Mesothelial cell of epicardium (in vitro differentiated cells): ENCODE results near the gene COL5A1. TPM values are rescaled to one million over a fixed set of nuclear protein-coding genes. Genes with fewer than 3 reads are reported as not detected.

Experiments
- DNase-seq, 2 experiments: peaks; one replicate each; pipeline ENCODE4 v3.0.0; 2021; ENCODE audit warnings: low spot score in 2 of 2; ENCODE audit not compliant: unreplicated experiment in 2 of 2
- H3K27ac Mint-ChIP-seq: 2 replicates; pipeline ENCODE4 v1.8.0; 2021; ENCODE audit warnings: mixed read lengths
- H3K27me3 Mint-ChIP-seq: 2 replicates; pipeline ENCODE4 v1.8.0; 2021; ENCODE audit warnings: low read depth, mixed read lengths
- H3K36me3 Mint-ChIP-seq: 2 replicates; pipeline ENCODE4 v1.8.0; 2021; ENCODE audit warnings: mixed read lengths
- H3K4me1 Mint-ChIP-seq: 2 replicates; pipeline ENCODE4 v1.8.0; 2021; ENCODE audit warnings: mixed read lengths
- H3K4me3 Mint-ChIP-seq: 2 replicates; pipeline ENCODE4 v1.8.0; 2021; ENCODE audit warnings: mild to moderate bottlenecking, moderate library complexity, mixed read lengths
- H3K9me3 Mint-ChIP-seq: 2 replicates; pipeline ENCODE4 v1.8.0; 2021; ENCODE audit warnings: mixed read lengths
- total RNA-seq: library from RNA; stranded (reverse); gene quantifications from 3 replicates; pipeline ENCODE4 v1.2.1, GENCODE V29; 2021
- TF ChIP-seq, protein P1 (sequence below): fragments of 200-600 bp; sonication (generic); IDR thresholded peaks from one replicate; pipeline ENCODE4 v1.5.0; 2021; ENCODE audit warnings: antibody characterized with exemption; ENCODE audit not compliant: unreplicated experiment

The COL5A1 gene
- total RNA-seq, 1 donor from 2014 or later, result 605 TPM

DNA sequence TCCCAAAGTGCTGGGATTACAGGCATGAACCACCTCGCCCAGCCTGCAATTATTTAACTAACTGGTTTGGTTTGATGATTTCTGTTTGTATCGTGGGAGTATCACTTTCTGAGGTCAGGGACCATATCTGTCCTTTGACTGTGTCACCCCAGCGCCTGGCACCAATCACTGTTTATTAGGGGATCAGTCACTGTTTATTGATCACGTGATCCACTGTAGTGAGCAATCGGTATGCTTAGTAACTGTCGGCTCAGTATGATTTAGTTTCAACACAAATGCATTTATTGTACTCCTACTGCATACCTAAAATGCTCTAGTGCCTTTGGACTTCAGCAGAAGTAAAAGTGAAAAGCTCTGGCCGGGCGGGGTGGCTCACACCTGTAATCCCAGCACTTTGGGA, 54.8 kb downstream of the COL5A1 start:
- Mint-ChIP-seq H3K27ac (no peak overlapping the region), H3K4me3 (no peak overlapping the region), H3K4me1 (peaks cover 10% of the 10 kb centered on the region), H3K27me3 (no peaks in the 10 kb centered on the region), H3K9me3 (no peaks in the 10 kb centered on the region), H3K36me3 (peaks cover 18% of the 10 kb centered on the region)
- TF ChIP-seq, protein P1, sequence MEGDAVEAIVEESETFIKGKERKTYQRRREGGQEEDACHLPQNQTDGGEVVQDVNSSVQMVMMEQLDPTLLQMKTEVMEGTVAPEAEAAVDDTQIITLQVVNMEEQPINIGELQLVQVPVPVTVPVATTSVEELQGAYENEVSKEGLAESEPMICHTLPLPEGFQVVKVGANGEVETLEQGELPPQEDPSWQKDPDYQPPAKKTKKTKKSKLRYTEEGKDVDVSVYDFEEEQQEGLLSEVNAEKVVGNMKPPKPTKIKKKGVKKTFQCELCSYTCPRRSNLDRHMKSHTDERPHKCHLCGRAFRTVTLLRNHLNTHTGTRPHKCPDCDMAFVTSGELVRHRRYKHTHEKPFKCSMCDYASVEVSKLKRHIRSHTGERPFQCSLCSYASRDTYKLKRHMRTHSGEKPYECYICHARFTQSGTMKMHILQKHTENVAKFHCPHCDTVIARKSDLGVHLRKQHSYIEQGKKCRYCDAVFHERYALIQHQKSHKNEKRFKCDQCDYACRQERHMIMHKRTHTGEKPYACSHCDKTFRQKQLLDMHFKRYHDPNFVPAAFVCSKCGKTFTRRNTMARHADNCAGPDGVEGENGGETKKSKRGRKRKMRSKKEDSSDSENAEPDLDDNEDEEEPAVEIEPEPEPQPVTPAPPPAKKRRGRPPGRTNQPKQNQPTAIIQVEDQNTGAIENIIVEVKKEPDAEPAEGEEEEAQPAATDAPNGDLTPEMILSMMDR, result no peak
- DNase-seq, result no peak

DNA sequence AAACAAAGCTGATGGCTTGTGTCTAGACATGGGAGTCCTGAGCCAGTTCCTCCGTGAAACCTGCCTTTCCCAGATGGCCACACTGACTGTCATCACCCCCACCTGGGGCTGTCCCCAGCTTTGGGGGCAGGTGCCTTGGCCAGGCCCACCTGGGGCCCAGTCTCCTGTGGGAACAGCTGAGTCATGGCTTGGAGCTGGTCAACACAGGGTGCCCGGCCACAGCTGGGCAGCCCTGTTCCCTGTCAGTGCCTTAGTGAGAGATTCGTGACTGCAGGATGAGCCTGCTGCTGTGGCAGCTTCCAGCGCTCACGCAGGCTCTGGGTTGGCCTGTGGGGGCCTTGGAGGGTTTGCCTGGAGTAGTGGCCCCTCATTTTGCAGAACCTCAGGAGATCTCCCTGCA, 56.5 kb downstream of the COL5A1 start:
- H3K4me3 Mint-ChIP-seq, result no peak overlapping the region
- H3K4me1 Mint-ChIP-seq, result peaks cover 13% of the 10 kb centered on the region
- TF ChIP-seq, protein P1, result no peak
- no peaks in the 10 kb centered on the region for H3K27me3 Mint-ChIP-seq
- no peaks in the 10 kb centered on the region for H3K9me3 Mint-ChIP-seq
- H3K36me3 Mint-ChIP-seq, result peaks cover 17% of the 10 kb centered on the region
- no peak for DNase-seq
- H3K27ac Mint-ChIP-seq, result no peak overlapping the region

DNA sequence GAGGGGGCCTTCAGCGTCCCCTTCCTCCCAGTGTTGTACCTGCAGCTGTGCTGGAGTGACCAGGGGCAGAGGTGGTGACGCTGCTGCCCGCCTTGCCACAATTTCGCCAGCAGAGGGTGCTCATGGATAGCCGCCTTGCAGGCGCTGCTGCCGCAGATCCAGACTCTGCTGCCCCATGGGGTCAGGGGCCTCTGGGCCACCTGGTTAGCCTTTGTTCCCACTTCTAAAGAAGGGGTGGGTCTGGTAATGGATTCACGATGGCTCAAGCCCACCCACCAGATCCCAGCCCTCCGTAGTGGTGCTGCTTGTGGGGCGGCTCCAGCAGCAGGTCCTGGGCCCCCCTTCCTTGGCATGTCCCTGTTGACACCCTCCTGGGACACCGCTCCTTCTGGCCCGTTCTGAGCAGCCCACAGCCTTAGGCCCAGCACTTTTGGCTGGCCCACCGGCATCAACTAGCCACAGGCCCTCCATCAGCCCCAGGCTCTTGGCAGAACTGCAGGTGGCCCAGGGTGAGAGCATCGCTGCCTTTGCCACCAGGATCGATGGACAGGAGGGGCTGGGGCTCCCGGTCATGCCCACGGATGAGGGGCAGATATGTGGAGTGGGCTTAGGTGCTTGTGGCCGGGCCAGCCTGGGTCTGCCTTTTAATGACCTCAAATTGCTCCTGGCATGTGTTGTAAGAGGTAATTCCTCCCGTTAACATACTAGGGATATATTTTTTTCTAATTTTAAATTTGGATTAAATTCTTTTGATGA, 57.2 kb downstream of the COL5A1 start:
- TF ChIP-seq, protein P1, result peak; percentile 73
- peak in 1 of 2 experiments; percentile 76 for DNase-seq
- Mint-ChIP-seq H3K27me3 (no peaks in the 10 kb centered on the region), H3K4me1 (peaks cover 13% of the 10 kb centered on the region), H3K36me3 (peaks cover 15% of the 10 kb centered on the region), H3K9me3 (no peaks in the 10 kb centered on the region), H3K4me3 (no peak overlapping the region), H3K27ac (no peak overlapping the region)

DNA sequence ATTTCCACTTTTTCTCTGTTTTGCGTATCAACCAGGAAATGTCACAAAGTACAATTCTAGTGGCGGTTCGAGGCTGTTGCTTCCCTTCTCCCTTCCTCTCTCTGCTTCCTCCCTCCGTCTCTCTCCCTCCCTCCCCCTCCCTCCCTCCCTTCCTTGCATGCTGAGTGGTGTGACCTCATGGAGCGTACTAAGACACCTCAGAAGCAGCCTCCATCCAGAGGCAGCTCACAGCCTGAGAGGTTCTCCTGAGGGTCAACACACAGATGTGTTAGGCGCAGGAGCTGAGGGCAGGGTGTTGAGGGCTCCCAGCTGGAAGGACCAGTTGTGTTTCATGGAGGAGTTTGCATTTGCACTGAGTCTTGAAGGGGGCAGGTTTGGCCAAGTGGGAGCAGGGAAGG, 57.7 kb downstream of the COL5A1 start:
- DNase-seq, result no peak
- TF ChIP-seq, protein P1, result no peak
- H3K27ac Mint-ChIP-seq, result no peak overlapping the region
- no peak overlapping the region for H3K4me3 Mint-ChIP-seq
- peaks cover 15% of the 10 kb centered on the region for H3K36me3 Mint-ChIP-seq
- H3K4me1 Mint-ChIP-seq, result peaks cover 17% of the 10 kb centered on the region
- H3K9me3 Mint-ChIP-seq, result no peaks in the 10 kb centered on the region
- no peaks in the 10 kb centered on the region for H3K27me3 Mint-ChIP-seq

DNA sequence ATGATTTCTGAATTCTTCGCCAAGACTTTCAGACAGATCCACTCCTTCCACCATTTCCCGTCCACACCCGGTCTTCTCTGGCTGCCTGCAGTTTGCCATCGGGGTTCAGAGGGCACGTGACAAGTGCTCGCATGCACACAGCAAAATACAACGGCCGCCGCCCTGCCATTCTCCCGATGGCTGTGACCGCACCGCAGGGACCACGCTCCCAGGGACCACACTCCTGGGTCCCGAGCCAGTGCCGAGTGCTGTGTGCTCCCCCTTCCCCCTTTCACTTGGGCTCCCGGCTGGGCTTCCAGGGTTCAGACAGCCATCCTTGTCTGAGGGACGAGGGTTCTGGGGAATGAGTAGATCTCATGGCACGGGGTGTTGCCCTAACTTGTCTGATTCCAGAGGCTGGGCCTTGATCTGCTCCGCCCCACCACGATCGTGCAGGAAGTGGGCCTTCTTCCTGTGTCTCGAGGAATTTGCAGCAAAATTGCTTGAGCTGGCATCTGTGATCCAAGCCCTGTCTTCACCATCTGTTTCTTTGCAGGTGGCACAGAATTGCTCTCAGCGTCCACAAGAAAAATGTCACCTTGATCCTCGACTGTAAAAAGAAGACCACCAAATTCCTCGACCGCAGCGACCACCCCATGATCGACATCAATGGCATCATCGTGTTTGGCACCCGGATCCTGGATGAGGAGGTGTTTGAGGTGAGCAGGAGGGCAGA, 59.2 kb downstream of the COL5A1 start:
- no peak overlapping the region for H3K27ac Mint-ChIP-seq
- H3K4me3 Mint-ChIP-seq, result no peak overlapping the region
- peaks cover 15% of the 10 kb centered on the region for H3K36me3 Mint-ChIP-seq
- H3K27me3 Mint-ChIP-seq, result no peaks in the 10 kb centered on the region
- peaks cover 30% of the 10 kb centered on the region for H3K4me1 Mint-ChIP-seq
- no peak for DNase-seq
- no peaks in the 10 kb centered on the region for H3K9me3 Mint-ChIP-seq
- TF ChIP-seq, protein P1, result no peak
